Loucy (cell line): ENCODE measurements around the gene SPATS2.
A peak's percentile ranks its signal among the peaks of the same experiment; 100 is the strongest.

Source experiments
- H2AFZ ChIP-seq: fragments of 200-600 bp; sonication (generic); 2 replicates; pipeline ENCODE4 v1.6.0; 2016; ENCODE audit warnings: antibody characterized with exemption, mild to moderate bottlenecking, low read length, moderate library complexity
- H3F3A ChIP-seq: fragments of 200-600 bp; 2 replicates; pipeline ENCODE4 v1.6.0; 2016; ENCODE audit warnings: antibody characterized with exemption, low read depth, mild to moderate bottlenecking
- H3K27me3 ChIP-seq: fragments of 200-600 bp; sonication (generic); 2 replicates; pipeline ENCODE4 v1.6.1; 2014; ENCODE audit warnings: low read length, mild to moderate bottlenecking; ENCODE audit not compliant: insufficient read depth, poor library complexity, severe bottlenecking
- H3K36me3 ChIP-seq: fragments of 200-600 bp; sonication (generic); 2 replicates; pipeline ENCODE4 v1.6.1; 2016; ENCODE audit warnings: low read length; ENCODE audit not compliant: insufficient read depth
- H3K4me1 ChIP-seq: fragments of 200-600 bp; sonication (generic); 2 replicates; pipeline ENCODE4 v1.5.1; 2014; ENCODE audit warnings: low read length, mild to moderate bottlenecking; ENCODE audit not compliant: insufficient read depth, poor library complexity, severe bottlenecking
- H3K4me2 ChIP-seq: fragments of 200-600 bp; sonication (generic); 2 replicates; pipeline ENCODE4 v1.6.0; 2014; ENCODE audit warnings: antibody characterized with exemption, low read length, low read depth, mild to moderate bottlenecking; ENCODE audit not compliant: poor library complexity, severe bottlenecking
- H3K4me3 ChIP-seq: fragments of 200-600 bp; sonication (generic); 2 replicates; pipeline ENCODE4 v1.5.1; 2014; ENCODE audit warnings: low read length, mild to moderate bottlenecking, mixed read lengths; ENCODE audit not compliant: poor library complexity, severe bottlenecking
- H3K79me2 ChIP-seq: fragments of 200-600 bp; sonication (generic); 2 replicates; pipeline ENCODE4 v1.6.1; 2014; ENCODE audit warnings: low read length; ENCODE audit not compliant: insufficient read depth
- H3K9ac ChIP-seq: fragments of 200-600 bp; sonication (generic); 2 replicates; pipeline ENCODE4 v1.6.0; 2014; ENCODE audit warnings: mild to moderate bottlenecking, low read depth, low read length, moderate library complexity; ENCODE audit not compliant: poor library complexity, severe bottlenecking
- H3K9me2 ChIP-seq: fragments of 200-600 bp; sonication (generic); replicated peaks from 2 replicates; pipeline ENCODE4 v1.6.1; 2016; ENCODE audit warnings: low read depth, low read length, mixed read lengths
- H3K9me3 ChIP-seq: fragments of 200-600 bp; sonication (generic); 2 replicates; pipeline ENCODE4 v1.6.1; 2014; ENCODE audit warnings: mild to moderate bottlenecking, antibody characterized with exemption, low read length, low read depth; ENCODE audit not compliant: insufficient read depth
- H4K20me1 ChIP-seq: fragments of 200-600 bp; sonication (generic); 2 replicates; pipeline ENCODE4 v1.6.0; 2014; ENCODE audit warnings: antibody characterized with exemption, low read length, mild to moderate bottlenecking; ENCODE audit not compliant: insufficient read depth, poor library complexity, severe bottlenecking
- CTCF ChIP-seq: fragments of 200-600 bp; sonication (generic); conservative IDR thresholded peaks from 2 replicates; pipeline ENCODE4 v1.5.1; 2014; ENCODE audit warnings: mild to moderate bottlenecking, antibody characterized with exemption, low read length
- EZH2phosphoT487 ChIP-seq: fragments of 200-600 bp; IDR thresholded peaks from 2 replicates; pipeline ENCODE4 v1.6.1; 2018; ENCODE audit warnings: antibody characterized with exemption, mild to moderate bottlenecking, moderate library complexity, borderline replicate concordance

SPATS2 gene

DNA sequence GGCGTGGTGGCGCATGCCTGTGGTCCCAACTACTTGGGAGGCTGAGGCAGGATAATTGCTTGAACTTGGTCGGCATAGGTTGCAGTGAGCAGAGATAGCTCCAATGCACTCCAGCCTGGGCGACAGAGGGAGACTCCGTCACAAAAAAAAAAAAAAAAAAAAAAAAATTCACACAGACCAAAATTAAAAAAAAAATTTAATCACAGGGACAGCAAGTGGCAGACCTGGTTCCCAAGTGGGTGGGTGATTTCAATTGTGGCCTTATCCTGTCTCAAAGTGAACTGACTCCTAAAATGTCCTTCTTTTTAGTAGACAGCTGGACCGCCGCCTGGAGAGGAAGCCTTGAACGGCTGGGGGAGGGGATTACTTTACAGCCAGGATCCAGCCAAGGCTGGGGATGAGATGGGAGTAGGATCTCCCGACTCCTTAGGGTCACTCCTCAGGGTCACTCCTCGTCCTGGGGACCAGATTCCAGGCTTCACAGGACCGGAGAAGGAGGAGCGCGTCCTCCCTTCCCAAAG lies 170.0 kb downstream of the SPATS2 start:
- H3K36me3 ChIP-seq = no peaks in the 10 kb centered on the region
- H3K4me1 ChIP-seq = peaks cover 5% of the 10 kb centered on the region
- no peaks in the 10 kb centered on the region for H3F3A ChIP-seq
- no peak overlapping the region for H3K4me3 ChIP-seq
- peaks cover 9% of the 10 kb centered on the region for H3K27me3 ChIP-seq
- H3K9ac ChIP-seq = no peak overlapping the region
- H3K9me3 ChIP-seq = no peaks in the 10 kb centered on the region
- H4K20me1 ChIP-seq = no peaks in the 10 kb centered on the region
- no peaks in the 10 kb centered on the region for H3K9me2 ChIP-seq
- no peak for TF ChIP-seq EZH2phosphoT487
- no peak for TF ChIP-seq CTCF
- no peak overlapping the region for H2AFZ ChIP-seq
- peak overlapping the region; percentile 76 for H3K4me2 ChIP-seq
- no peaks in the 10 kb centered on the region for H3K79me2 ChIP-seq

- Histone ChIP-seq H3F3A (no peaks in the 10 kb centered on the region), H3K4me3 (peak overlapping the region; percentile 65), H3K9me2 (no peaks in the 10 kb centered on the region), H4K20me1 (no peaks in the 10 kb centered on the region), H3K27me3 (peaks cover 9% of the 10 kb centered on the region), H3K9ac (peak overlapping the region; percentile 26), H3K4me2 (peak overlapping the region; percentile 76), H3K79me2 (no peaks in the 10 kb centered on the region), H3K36me3 (no peaks in the 10 kb centered on the region), H3K9me3 (no peaks in the 10 kb centered on the region), H2AFZ (peak overlapping the region; percentile 61), H3K4me1 (peaks cover 5% of the 10 kb centered on the region)
- no peak for TF ChIP-seq CTCF
- TF ChIP-seq EZH2phosphoT487 = no peak
Measured at GRCh38 chr12:49537752-49538509, 170.7 kb downstream of the SPATS2 start.

GRCh38 chr12:49538510-49539403 lies 171.5 kb downstream of the SPATS2 start, which contains the start of gene KCNH3:
TSS of gene KCNH3 (plus strand) at chr12:49539030. CDS start at chr12:49539417, 387 bp downstream.
- Histone ChIP-seq H3K4me1 (peaks cover 5% of the 10 kb centered on the region), H2AFZ (peak within 1 kb of the TSS; percentile 61), H3K4me2 (peak within 1 kb of the TSS; percentile 76), H3K4me3 (peak within 1 kb of the TSS; percentile 65), H3K9me2 (no peaks in the 10 kb centered on the region), H3K27me3 (peaks cover 9% of the 10 kb centered on the region), H3K79me2 (no peaks in the 10 kb centered on the region), H3F3A (no peaks in the 10 kb centered on the region), H4K20me1 (no peaks in the 10 kb centered on the region), H3K9me3 (no peaks in the 10 kb centered on the region), H3K9ac (peak within 1 kb of the TSS; percentile 26), H3K36me3 (no peaks in the 10 kb centered on the region)
- TF ChIP-seq CTCF (no peak), EZH2phosphoT487 (no peak)
